Measurements from ENCODE around the gene PBRM1. TPM values are rescaled to one million over a fixed set of nuclear protein-coding genes. Genes with fewer than 3 reads are reported as not detected.

Gene PBRM1
- total and polyA plus RNA-seq, 2 donors (not counting 1 experiment from before 2014, with no cell fraction given), result 16.8 to 85.9 TPM

- Histone ChIP-seq H4K20me1 (ENCODE audit: control insufficient read depth, insufficient read depth, low read length, poor library complexity, severe bottlenecking) (no peaks in the 10 kb centered on the region), H3K27ac (ENCODE audit: low read length in 2 of 2) (no peak overlapping the region), H3K9me3 (ENCODE audit: control extremely low read depth in 1 of 3, control insufficient read depth in 2 of 3, insufficient read depth in 1 of 3, low read length in 2 of 3) (no peaks in the 10 kb centered on the region), H3K4me2 (replicated peaks; ENCODE audit: low read depth, low read length, poor library complexity, severe bottlenecking) (no peak overlapping the region), H3K27me3 (replicated peaks in 1 of 4; ENCODE audit: control extremely low read depth in 1 of 4, control insufficient read depth in 3 of 4, insufficient read depth in 4 of 4, low read length in 3 of 4) (no peaks in the 10 kb centered on the region), H3K4me1 (ENCODE audit: control insufficient read depth in 2 of 2, insufficient read depth in 2 of 2, low read length in 2 of 2) (no peaks in the 10 kb centered on the region), H3K79me2 (ENCODE audit: control insufficient read depth, insufficient read depth, low read length) (no peaks in the 10 kb centered on the region), H3K36me3 (replicated peaks in 1 of 2; ENCODE audit: control extremely low read depth in 1 of 2, control insufficient read depth in 1 of 2, extremely low read depth in 1 of 2, insufficient read depth in 2 of 2, low read length in 1 of 2) (peaks cover 6 to 29% of the 10 kb centered on the region in 2 experiments), H3K9ac (ENCODE audit: low read length) (no peak overlapping the region), H3K4me3 (ENCODE audit: control extremely low read depth in 1 of 5, extremely low read depth in 1 of 5, insufficient read depth in 1 of 5, low read depth in 2 of 5, low read length in 4 of 5) (no peak overlapping the region), H2AFZ (ENCODE audit: insufficient read depth, low read depth, low read length, poor library complexity, severe bottlenecking) (no peak overlapping the region)
- H3K4me1 Mint-ChIP-seq, result no peaks in the 10 kb centered on the region
- H3K9me3 Mint-ChIP-seq (ENCODE audit: insufficient read depth), result no peaks in the 10 kb centered on the region
- ATAC-seq (ENCODE audit: low read depth) (no peak), DNase-seq (no peak)
- H3K4me3 Mint-ChIP-seq, result no peak overlapping the region
- intact Hi-C loops (cut with micrococcal nuclease), result no loop called here
- H3K27ac Mint-ChIP-seq, result no peak overlapping the region
- no CpG with 5 or more reads among the region's 2 CpGs for WGBS (ENCODE audit: insufficient coverage)
- ChIA-PET CTCF (no interaction called here), POLR2A (no interaction called here)
- TF ChIP-seq CTCF (IDR thresholded peaks at IDR 0.05), result no peak
- H3K27me3 Mint-ChIP-seq, result no peaks in the 10 kb centered on the region
Observed at GRCh38 chr3:52547143-52547542, 138.6 kb downstream of the PBRM1 start.

GRCh38 chr3:52546111-52546901, 139.4 kb downstream of the PBRM1 start:
- POLR2A ChIA-PET, result no interaction called here
- H3K36me3 ChIP-seq (replicated peaks in 1 of 2; ENCODE audit: control extremely low read depth in 1 of 2, control insufficient read depth in 1 of 2, extremely low read depth in 1 of 2, insufficient read depth in 2 of 2, low read length in 1 of 2), result peaks cover 6 to 23% of the 10 kb centered on the region in 2 experiments

More at GRCh38 chr3:52546111-52546901, 139.4 kb downstream of the PBRM1 start:
- ATAC-seq (ENCODE audit: low read depth) (no peak), DNase-seq (no peak)
- peaks cover 8% of the 10 kb centered on the region for H3K79me2 ChIP-seq (ENCODE audit: control insufficient read depth, insufficient read depth, low read length)
- CTCF ChIA-PET, result no interaction called here
- no peak overlapping the region for H3K4me2 ChIP-seq (replicated peaks; ENCODE audit: low read depth, low read length, poor library complexity, severe bottlenecking)
- Mint-ChIP-seq H3K4me1 (no peaks in the 10 kb centered on the region), H3K9me3 (ENCODE audit: insufficient read depth) (no peaks in the 10 kb centered on the region), H3K27ac (no peak overlapping the region), H3K4me3 (no peak overlapping the region), H3K27me3 (no peaks in the 10 kb centered on the region)
- no peak for TF ChIP-seq EZH2 (IDR thresholded peaks at IDR 0.05; ENCODE audit: borderline replicate concordance, insufficient read depth, low read depth, low read length, poor library complexity, severe bottlenecking)
- TF ChIP-seq CTCF (IDR thresholded peaks at IDR 0.05), result no peak
- no CpG with 5 or more reads among the region's 3 CpGs for WGBS (ENCODE audit: insufficient coverage)
- no peaks in the 10 kb centered on the region for H3K9me3 ChIP-seq (ENCODE audit: control extremely low read depth in 1 of 3, control insufficient read depth in 2 of 3, insufficient read depth in 1 of 3, low read length in 2 of 3)
- H3K9ac ChIP-seq (ENCODE audit: low read length), result no peak overlapping the region
- intact Hi-C loops (cut with micrococcal nuclease), result no loop called here
- H4K20me1 ChIP-seq (ENCODE audit: control insufficient read depth, insufficient read depth, low read length, poor library complexity, severe bottlenecking), result no peaks in the 10 kb centered on the region
- no peaks in the 10 kb centered on the region for H3K27me3 ChIP-seq (replicated peaks in 1 of 4; ENCODE audit: control extremely low read depth in 1 of 4, control insufficient read depth in 3 of 4, insufficient read depth in 4 of 4, low read length in 3 of 4)
- H3K27ac ChIP-seq (ENCODE audit: low read length in 2 of 2), result no peak overlapping the region
- H3K4me1 ChIP-seq (ENCODE audit: control insufficient read depth in 2 of 2, insufficient read depth in 2 of 2, low read length in 2 of 2), result no peaks in the 10 kb centered on the region
- H3K4me3 ChIP-seq (ENCODE audit: control extremely low read depth in 1 of 5, extremely low read depth in 1 of 5, insufficient read depth in 1 of 5, low read depth in 2 of 5, low read length in 4 of 5), result no peak overlapping the region
- no peak overlapping the region for H2AFZ ChIP-seq (ENCODE audit: insufficient read depth, low read depth, low read length, poor library complexity, severe bottlenecking)
